ENCODE measurements around the gene SPATA18.

GRCh38 chr4:52144372-52144771 is 93.3 kb downstream of the SPATA18 start:
- no peak for TF ChIP-seq GATA2 (IDR thresholded peaks at IDR 0.05; ENCODE audit: low read depth, low read length)
- TF ChIP-seq GATA3 (IDR thresholded peaks at IDR 0.05; ENCODE audit: low read depth, low read length) = no peak

Data from SH-SY5Y (cell line).